Lower leg skin (tissue), 4 donors: ENCODE results near the gene PM20D1. TPM values are rescaled to one million over a fixed set of nuclear protein-coding genes. Genes with fewer than 3 reads are reported as not detected.
"Not testable (repeated sequence)": the region's sequence is repeated elsewhere in the genome, so short reads cannot be mapped to it uniquely, and the experiment has no call there.

Source experiments
- DNase-seq, 2 donors: peaks; one replicate each; pipeline ENCODE4 v3.0.0-alpha.2; 2019; ENCODE audit warnings: low spot score in 2 of 2
- H3K4me3 ChIP-seq: fragments of 200-600 bp; sonication (generic); 2 replicates; pipeline ENCODE4 v1.5.1; 2017; ENCODE audit warnings: mild to moderate bottlenecking, low read depth; ENCODE audit not compliant: poor library complexity, severe bottlenecking
- CTCF ChIP-seq, 3 donors: fragments of 450-650 bp; IDR thresholded peaks; one replicate each; pipeline ENCODE4 v1.5.1; 2016; ENCODE audit warnings: antibody characterized with exemption in 3 of 3, mild to moderate bottlenecking in 3 of 3, moderate library complexity in 2 of 3
- POLR2A ChIP-seq, 2 donors: fragments of 450-650 bp; IDR thresholded peaks; one replicate each; pipeline ENCODE4 v1.6.1; 2016 to 2017; ENCODE audit warnings: antibody characterized with exemption in 2 of 2, mild to moderate bottlenecking in 1 of 2, moderate library complexity in 1 of 2
- WGBS, 2 donors: methylation state at CpG; one replicate each; pipeline ENCODE4 v1.1.5; 2018; 5-methylcytosine and 5-hydroxymethylcytosine counted together
- intact Hi-C: fragments of 100-400 bp; cut with DNase I; formaldehyde crosslinking; loops from one replicate; pipeline ENCODE4 v1.15.0; 2023; ENCODE audit warnings: low total_unique reads
- total RNA-seq, 4 donors: library from RNA; depleted of rRNA; stranded (reverse); fragments of >200 nt; gene quantifications; one replicate each; pipeline ENCODE4 v1.1.0, GENCODE V29; 2016

Gene PM20D1
- total RNA-seq, 4 donors from 2014 or later: 6.5 to 89.1 (median 35.0) TPM

GRCh38 chr1:205880923-205881322, 31.0 kb upstream of the PM20D1 start:
- TF ChIP-seq POLR2A (IDR thresholded peaks at IDR 0.05) (no peak), CTCF (IDR thresholded peaks at IDR 0.05) (no peak)
- intact Hi-C loops: no loop called here
- no peak for DNase-seq
- no peak overlapping the region for H3K4me3 ChIP-seq

GRCh38 chr1:205879974-205880373, 30.0 kb upstream of the PM20D1 start:
- intact Hi-C loops: no loop called here
- no peak for DNase-seq
- TF ChIP-seq POLR2A (IDR thresholded peaks at IDR 0.05): no peak
- TF ChIP-seq CTCF (IDR thresholded peaks at IDR 0.05): no peak
- 67 to 90% methylated on average over 1 of the region's 1 CpG for WGBS, 2 donors
- no peak overlapping the region for H3K4me3 ChIP-seq

- TF ChIP-seq CTCF (IDR thresholded peaks at IDR 0.05): no peak
- TF ChIP-seq POLR2A (IDR thresholded peaks at IDR 0.05): no peak
- H3K4me3 ChIP-seq: no peak overlapping the region
- no peak for DNase-seq
- intact Hi-C loops: no loop called here
Measured at GRCh38 chr1:205878026-205878425, 28.1 kb upstream of the PM20D1 start.

- DNase-seq, intact Hi-C loops: not testable (repeated sequence)
Measured at GRCh38 chr1:205873148-205873547, 23.2 kb upstream of the PM20D1 start.

GRCh38 chr1:205870236-205870635, 20.3 kb upstream of the PM20D1 start:
- no peak for DNase-seq
- intact Hi-C loops: no loop called here
- WGBS, 2 donors: 69 to 89% methylated on average over 2 of the region's 2 CpGs
- no peak overlapping the region for H3K4me3 ChIP-seq
- TF ChIP-seq POLR2A (IDR thresholded peaks at IDR 0.05) (no peak), CTCF (IDR thresholded peaks at IDR 0.05) (no peak)

More at GRCh38 chr1:205873148-205873547, 23.2 kb upstream of the PM20D1 start:
- not testable (repeated sequence) for H3K4me3 ChIP-seq

- DNase-seq: no peak
- 92 to 97% methylated on average over 2 of the region's 2 CpGs for WGBS, 2 donors
- TF ChIP-seq CTCF (IDR thresholded peaks at IDR 0.05) (no peak), POLR2A (IDR thresholded peaks at IDR 0.05) (no peak)
- H3K4me3 ChIP-seq: no peak overlapping the region
- intact Hi-C loops: no loop called here
Measured at GRCh38 chr1:205861540-205861939, 11.6 kb upstream of the PM20D1 start.
